Measurements from ENCODE around the gene HIPK3. TPM values are rescaled to one million over a fixed set of nuclear protein-coding genes. Genes with fewer than 3 reads are reported as not detected.
A peak's percentile ranks its signal among the peaks of the same experiment; 100 is the strongest.

The HIPK3 gene
- total and polyA plus RNA-seq, 10 of the 15 experiments (the other 5 are each of a cell fraction or from before 2014, with no cell fraction given), result 3.4 to 26.5 (median 13.6) TPM

GRCh38 chr11:33399421-33399820 is 142.2 kb downstream of the HIPK3 start (continued):
- TF ChIP-seq NKRF (conservative IDR thresholded peaks at IDR 0.05) (no peak), ZNF592 (IDR thresholded peaks at IDR 0.05) (no peak)

GRCh38 chr11:33402066-33402465 is 144.9 kb downstream of the HIPK3 start:
- ChIA-PET RAD21 (ENCODE audit: unreplicated experiment) (no interaction called here), SMC1A (ENCODE audit: uncharacterized antibody, unreplicated experiment) (interaction anchor here (1.3 kb wide), 1 partner anchor 22 kb away, joined by 4 read pairs; no protein-coding TSS in a partner anchor), POLR2A (no interaction called here), CTCF (interaction anchor here (1.2 kb wide), 1 partner anchor 37 kb away, joined by 3 read pairs; no protein-coding TSS in a partner anchor)
- Histone ChIP-seq H3K4me2 (ENCODE audit: control insufficient read depth, insufficient read depth) (no peak overlapping the region), H2AFZ (ENCODE audit: control insufficient read depth, low read depth, low read length) (peak overlapping the region; percentile 37), H4K20me1 (ENCODE audit: control insufficient read depth, insufficient read depth) (no peaks in the 10 kb centered on the region), H3K36me3 (ENCODE audit: control insufficient read depth in 2 of 2, insufficient read depth in 2 of 2, low read length in 1 of 2) (no peaks in the 10 kb centered on the region), H3K9me3 (replicated peaks; ENCODE audit: control insufficient read depth, insufficient read depth, low read length) (no peaks in the 10 kb centered on the region), H3K27ac (ENCODE audit: control insufficient read depth, insufficient read depth) (no peak overlapping the region), H3K79me2 (ENCODE audit: control insufficient read depth, insufficient read depth, low read length) (no peaks in the 10 kb centered on the region), H3K27me3 (replicated peaks in 1 of 2; ENCODE audit: control insufficient read depth in 2 of 2, insufficient read depth in 2 of 2, low read length in 1 of 2) (no peaks in the 10 kb centered on the region), H3K4me3 (no peak overlapping the region), H3K4me1 (ENCODE audit: control insufficient read depth, insufficient read depth, low read length) (peaks cover 4% of the 10 kb centered on the region; the same call in 1 of the 2 replicates), H3K9ac (ENCODE audit: control insufficient read depth, insufficient read depth, low read length) (no peak overlapping the region)
- 10% methylated on average over 2 of the region's 2 CpGs for WGBS (ENCODE audit: insufficient coverage, insufficient replicate concordance, low lambda C conversion rate, missing lambda C conversion rate)
- FAIRE-seq, result no peak
- DNase-seq (ENCODE audit: low read depth, low spot score), result no peak
- intact Hi-C loops (cut with micrococcal nuclease; ENCODE audit: unreplicated experiment) (no loop called here), in situ Hi-C loops (cut with MboI) (no loop called here)
- no peak for TF ChIP-seq FOXM1 (IDR thresholded peaks at IDR 0.05; ENCODE audit: low read depth, low read length)
- TF ChIP-seq RUNX3 (IDR thresholded peaks at IDR 0.05; ENCODE audit: low read length), result peak; percentile 17; the same call in 1 of the 2 replicates
- no peak for TF ChIP-seq HDGF (IDR thresholded peaks at IDR 0.05)
- peak; percentile 55; the same call in 1 of the 2 replicates for TF ChIP-seq NFYB (IDR thresholded peaks at IDR 0.05; ENCODE audit: insufficient read depth, low read depth, low read length)
- BruUV-seq (replicated peaks), result no TSS peak
- peak; percentile 58 for ATAC-seq
